Ureter (tissue), 1 donor: ENCODE measurements around the gene LRRC2. TPM values are rescaled to one million over a fixed set of nuclear protein-coding genes. Genes with fewer than 3 reads are reported as not detected.
"Not testable (repeated sequence)": the region's sequence is repeated elsewhere in the genome, so short reads cannot be mapped to it uniquely, and the experiment has no call there.

Source experiments
- DNase-seq: peaks from one replicate; pipeline ENCODE4 v3.0.0-alpha.2; 2020; ENCODE audit warnings: low spot score
- total RNA-seq: library from RNA; stranded (reverse); gene quantifications from one replicate; pipeline ENCODE4 v1.2.4, GENCODE V29; 2023
- donor health status: DM: yes; HTN: yes; CAD: no.

Gene LRRC2, protein sequence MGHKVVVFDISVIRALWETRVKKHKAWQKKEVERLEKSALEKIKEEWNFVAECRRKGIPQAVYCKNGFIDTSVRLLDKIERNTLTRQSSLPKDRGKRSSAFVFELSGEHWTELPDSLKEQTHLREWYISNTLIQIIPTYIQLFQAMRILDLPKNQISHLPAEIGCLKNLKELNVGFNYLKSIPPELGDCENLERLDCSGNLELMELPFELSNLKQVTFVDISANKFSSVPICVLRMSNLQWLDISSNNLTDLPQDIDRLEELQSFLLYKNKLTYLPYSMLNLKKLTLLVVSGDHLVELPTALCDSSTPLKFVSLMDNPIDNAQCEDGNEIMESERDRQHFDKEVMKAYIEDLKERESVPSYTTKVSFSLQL
- 0.81 TPM for total RNA-seq

DNA sequence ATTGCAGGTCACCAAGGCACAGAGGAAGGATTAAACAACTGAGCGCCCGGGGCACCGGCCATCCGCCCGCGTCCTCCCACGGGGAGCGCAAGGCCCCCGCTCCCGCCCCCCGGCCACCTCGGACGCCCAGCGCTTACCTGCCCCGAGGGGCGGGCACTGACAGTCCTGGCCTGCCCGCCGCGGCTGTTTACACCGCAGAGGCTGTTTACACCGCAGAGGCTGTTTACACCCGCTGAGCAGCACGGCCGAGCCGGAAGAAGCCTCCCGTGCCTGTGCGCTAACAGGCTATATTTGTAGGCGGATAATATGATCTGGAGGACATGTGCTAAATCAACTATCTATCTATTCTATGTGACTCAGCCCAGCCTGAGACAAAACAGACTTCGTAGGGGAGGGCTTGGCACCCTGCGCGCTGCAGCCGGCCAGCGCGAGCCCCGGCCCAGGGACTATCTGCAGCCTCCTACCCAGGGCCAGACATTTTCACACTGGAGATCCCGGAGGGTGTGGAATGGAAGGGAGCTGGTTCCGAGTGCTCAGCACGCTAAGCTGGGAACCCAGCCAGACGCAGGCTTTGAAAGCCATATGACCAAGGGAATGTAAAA, at the start of gene LRRC2:
TSS of gene LRRC2 (minus strand) at position 263 of the 602 bp plus-strand sequence. CDS start 14,711 bp downstream, outside the sequence.
- DNase-seq = no peak

DNA sequence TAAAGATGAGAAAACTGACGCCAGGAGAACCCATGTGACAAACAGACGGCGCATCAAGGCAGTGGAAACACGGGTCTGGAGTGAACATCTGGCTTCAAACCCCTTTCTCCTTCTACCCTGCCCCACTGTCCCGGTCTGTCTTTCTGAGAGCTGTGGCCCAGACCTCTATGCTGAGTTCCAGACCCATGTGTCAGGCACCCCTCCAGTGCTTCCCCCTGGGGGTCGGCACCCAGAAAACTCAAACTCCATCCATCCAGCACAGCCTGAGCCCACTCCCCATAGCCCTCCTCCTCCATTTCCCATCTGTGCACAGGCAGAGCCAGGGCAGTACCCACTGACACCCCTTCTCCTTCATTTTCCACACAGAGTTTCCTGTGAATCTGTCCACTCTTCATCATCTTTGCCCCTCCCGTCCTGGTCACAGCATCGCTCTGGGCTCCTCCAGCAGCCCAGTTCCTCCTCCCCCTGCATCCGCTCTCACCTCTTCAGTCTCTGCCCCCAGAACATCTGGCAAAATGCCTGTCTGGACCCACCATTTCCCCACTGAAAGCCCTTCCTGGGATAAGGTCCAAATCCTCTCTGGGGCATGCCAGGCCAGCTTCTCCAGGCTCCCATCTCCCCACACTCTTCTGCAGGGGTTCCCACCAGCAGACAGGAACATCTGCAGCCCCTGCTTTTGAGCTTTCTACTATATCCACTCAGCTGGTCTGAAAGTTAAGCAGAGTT, 49.1 kb upstream of the LRRC2 start:
- DNase-seq = no peak

DNA sequence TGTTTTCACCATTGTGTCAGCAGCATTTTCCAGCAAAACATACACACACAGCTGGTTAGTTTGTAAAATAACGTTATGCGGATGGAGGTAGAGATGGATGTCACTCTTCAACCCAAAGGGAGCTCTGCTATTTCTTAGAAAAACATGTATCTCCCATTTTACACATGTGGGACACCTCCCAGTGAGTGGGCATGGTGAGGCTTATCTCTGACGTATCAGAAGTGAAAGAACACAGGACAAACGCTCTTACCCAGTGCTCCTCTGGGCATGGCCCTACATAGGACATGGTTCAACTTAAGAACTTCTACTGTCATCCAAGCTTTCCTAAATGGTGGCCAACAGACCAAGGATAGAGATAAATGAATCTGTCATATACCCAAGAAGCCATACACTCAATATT, 48.3 kb upstream of the LRRC2 start:
- no peak for DNase-seq

DNA sequence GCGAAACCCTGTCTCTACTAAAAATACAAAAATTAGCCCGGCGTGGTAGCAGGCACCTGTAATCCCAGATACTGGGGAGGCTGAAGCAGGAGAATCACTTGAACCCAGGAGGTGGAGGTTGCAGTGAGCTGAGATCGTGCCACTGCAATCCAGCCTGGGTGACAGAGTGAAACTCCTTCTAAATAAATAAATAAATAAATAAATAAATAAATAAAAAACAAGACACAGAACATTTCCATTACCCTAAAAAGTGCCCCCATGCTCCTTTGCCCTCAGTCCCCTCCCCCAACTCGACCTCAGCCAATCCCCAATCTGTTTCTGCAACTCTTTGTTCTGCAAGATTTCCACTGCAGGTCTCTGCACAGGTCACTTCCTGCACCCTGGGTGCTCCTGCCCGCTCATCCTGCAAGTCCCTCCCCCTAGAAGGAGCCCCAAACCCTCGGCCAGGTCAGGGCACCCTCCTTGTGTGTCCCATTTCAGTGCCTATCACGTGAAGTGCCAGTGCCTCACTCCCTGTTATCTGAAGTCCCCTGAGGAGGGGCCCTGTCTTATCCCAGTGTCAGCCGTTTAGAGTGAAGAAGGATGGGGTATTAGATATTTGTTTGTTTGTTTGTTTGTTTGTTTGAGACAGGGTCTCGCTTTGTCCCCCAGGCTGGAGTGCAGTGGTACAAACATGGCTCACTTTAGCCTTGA, 47.4 kb upstream of the LRRC2 start:
- DNase-seq = no peak

DNA sequence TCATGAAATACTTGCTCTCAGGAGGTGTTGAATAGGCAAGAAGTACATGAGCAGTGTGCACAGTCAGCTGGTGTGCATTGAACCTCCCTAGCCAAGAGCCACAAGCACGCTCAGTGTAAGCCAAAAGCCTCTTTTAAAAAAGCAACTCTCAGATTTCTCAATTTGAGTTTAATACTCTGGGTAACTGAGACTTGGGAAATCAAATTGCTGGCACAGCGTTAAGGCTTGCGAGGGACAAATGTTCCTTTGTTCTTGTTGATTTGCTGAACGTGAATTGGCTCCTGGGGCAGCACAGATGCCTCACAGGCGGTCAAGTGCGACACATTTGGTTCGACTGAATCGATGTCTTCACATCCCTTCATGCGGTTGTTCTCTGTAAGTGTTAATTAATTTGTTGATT, 46.2 kb upstream of the LRRC2 start, which contains the start of gene FAM240A:
TSS of gene FAM240A (plus strand) at position 202 of the 400 bp plus-strand sequence. CDS start at position 361, 159 bp downstream.
- no peak for DNase-seq

DNA sequence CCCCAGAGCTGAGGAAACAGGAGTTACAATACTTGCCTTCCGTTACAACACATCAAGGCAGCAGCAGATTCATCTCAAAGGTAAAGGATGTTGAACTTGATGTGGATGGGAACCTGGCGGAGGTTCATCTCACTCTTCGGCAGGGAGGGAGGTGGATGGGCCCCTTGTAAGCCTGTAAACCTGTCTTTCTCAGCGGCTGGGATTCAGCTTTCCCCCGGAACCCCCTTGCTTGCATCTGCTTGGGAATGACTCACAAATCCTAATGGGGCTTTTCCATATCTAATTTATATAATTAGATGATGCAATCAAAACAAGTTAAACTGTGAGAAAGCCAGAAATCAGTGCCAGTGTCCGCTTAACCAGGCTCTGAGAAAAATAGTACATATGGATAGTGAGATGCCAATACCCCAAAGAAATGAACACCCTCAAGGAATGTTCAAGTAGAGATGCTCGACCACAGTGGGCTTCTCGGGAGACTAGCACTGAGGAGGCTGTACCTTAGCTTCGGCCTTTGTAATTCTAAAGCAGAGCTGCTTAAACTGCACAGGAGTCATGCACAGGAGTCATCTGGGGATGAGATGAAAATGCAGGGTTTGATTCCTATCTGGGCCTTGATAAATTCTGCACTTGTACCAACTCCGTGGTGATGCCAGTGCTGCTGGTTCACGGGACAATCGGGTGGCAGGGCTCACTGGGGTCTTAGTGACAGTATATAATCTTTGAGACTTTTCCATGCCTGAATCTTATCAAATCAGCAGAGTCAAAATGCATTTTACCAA, 44.0 kb upstream of the LRRC2 start:
- no peak for DNase-seq

DNA sequence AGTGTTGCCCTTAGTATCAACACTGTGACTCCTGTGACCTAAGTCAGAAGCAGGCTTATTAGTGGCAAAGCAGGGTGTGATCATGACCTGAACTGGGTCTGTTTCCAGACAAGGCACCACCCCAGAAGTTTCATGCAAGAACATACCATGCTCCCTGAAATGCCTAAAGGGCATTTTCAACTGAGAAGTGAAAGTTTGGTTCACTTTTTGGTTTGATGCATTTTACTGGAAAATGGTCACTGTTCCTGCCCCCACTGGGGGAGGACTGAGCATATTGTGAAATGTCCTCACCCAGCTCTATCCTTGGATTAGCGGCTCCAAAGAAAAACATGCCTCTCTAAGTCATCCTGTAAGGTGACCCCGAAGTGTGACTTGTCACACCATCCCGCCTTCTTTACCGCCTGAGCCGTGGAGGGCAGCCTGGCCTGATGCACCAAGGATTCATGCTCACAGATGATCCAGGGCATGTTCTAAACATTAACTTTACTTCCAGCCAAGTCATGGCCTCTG, 43.2 kb upstream of the LRRC2 start:
- DNase-seq = no peak

DNA sequence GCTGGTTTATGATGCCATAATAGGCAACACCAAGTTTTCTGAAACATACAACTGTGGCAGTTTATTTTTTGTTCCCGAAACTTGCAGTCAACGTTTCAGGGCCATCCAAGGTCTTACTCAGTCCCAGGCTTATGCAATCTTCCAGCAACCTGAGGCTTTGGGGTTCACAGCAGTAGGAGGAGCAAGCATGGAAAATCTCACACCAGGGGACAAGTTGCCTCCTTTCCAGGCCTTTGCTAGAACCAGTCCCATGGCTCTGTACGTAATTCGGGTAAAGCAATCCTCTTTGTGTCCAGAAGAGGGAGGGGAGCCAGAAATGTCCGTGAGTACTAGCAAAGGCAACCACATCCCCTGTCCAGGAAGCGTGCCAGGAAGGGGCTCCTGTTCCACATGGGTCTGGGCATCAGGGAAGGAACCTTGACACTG, 41.5 kb upstream of the LRRC2 start:
- DNase-seq = no peak

DNA sequence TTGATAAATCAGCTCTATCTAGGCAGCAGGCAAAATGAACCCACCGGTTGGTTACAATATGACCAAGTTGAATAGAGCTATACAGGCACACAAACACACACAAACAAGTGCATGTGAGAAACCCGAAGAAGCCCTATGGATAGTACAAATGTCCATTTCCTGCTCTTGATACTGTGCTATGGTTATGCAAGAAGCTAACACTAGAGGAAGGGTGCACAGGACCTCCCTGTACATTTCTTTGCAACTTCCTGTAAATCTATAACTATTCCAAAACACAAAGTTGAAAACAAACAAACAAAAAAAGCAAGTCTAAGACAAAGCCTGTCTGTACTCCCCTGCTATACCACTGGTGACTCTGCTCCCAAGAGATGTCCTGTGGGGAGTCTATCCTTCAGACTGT, 38.0 kb upstream of the LRRC2 start:
- no peak for DNase-seq

DNA sequence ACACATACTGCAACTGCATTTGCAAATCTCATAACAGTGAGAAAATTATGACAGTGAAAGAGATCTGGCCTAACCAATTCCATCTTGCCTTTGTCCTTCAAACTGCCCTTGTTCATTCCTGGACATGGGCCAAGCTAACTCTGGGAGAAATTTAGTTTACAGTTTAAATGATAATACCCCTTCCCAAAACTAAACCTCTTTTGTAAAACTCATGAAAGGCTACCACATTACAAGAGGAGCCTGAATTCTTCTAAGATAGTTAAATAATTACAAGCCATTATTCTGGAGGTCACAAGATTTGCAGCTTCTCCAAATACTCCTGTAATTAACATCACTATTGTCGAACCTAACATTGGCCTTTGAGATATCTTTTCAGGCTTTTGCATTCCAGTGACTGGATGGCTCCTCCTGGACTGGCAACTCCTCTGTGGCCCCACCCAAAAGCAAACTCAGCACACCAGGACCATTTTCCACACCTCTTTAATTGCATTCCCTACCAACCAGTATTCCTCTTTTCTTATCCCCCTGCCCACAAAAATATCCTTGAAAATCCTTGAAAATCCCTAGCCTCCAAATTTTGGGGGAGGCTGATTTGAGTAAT, 37.4 kb upstream of the LRRC2 start:
- DNase-seq = no peak

DNA sequence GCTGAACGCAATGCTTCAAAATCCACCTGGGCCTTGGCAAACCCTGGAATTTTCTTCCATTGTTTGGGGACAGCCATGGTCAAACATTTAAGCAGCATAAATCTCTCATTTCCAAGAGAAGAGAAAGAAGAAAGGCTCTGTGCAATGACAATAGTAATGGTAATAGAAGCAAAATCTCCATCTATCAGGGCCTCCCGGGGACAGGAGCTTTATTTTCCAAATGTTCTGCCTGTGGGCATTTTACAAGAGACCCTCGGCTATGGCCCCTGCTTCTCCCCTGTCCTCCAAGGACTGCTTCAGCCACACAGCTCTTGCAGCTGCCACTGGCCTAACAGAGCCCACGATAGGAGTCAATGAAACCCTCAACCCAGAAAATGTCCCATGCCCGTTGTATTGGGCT, 33.5 kb upstream of the LRRC2 start:
- no peak for DNase-seq

DNA sequence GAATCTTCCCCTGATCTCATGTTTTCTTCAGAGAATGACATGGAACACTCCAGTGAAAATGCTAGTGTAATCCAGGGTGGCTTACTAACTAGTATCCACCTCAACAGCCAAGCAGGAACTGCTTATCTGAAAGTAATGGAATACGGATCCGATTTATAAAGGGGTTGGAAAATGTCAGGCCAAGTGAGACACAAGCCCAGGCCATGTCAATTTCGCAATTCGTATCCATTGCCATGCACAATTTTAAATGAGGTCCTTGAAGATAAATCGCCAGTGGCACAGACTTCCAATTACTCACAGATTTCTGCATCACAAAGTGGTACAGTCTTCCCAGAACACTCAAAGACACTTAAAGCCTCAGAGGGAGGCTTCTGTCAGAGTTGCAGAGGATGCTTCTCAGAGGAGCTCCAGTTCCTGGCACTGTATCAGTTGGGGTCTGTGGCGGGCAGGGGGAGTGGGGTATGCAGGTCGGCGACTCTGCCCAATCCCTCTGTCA, 29.8 kb upstream of the LRRC2 start:
- no peak for DNase-seq

DNA sequence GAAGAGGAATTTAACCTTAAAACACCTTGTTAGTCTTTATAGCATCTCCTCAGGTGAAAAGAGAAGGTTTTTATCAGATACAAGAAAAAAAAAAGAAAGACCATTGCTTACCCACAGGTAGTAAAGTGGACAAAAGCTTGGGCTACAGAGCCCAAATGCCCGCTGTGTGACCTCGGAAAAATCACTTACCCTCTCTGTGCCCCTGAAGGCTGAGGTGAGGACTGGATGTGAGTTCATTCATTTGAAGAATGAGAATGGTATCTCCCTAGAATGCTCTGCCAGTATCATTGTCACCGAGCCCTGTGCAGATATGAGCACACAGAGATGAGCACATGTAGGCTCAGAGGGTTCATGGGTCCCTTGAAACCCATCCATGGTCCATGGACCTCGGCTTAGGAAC, 28.6 kb upstream of the LRRC2 start:
- DNase-seq = no peak

DNA sequence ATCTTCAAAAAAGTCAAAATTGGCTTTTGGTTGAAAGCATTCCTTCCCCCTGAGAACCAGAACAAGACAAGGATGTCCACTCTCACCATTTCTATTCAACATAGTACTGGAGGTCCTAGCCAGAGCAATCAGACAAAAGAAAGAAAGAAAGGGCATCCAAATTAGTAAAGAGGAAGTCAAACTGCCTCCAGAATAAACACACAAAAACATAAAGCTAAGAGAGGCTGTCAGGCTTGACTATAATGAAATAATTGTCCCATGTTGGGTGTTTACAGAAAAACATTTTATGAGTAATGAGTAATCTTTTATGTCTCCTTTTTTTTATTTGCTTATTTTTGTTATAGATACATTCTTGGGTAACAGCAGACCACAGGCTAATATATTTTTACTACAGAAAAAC, 27.9 kb upstream of the LRRC2 start:
- DNase-seq = no peak

DNA sequence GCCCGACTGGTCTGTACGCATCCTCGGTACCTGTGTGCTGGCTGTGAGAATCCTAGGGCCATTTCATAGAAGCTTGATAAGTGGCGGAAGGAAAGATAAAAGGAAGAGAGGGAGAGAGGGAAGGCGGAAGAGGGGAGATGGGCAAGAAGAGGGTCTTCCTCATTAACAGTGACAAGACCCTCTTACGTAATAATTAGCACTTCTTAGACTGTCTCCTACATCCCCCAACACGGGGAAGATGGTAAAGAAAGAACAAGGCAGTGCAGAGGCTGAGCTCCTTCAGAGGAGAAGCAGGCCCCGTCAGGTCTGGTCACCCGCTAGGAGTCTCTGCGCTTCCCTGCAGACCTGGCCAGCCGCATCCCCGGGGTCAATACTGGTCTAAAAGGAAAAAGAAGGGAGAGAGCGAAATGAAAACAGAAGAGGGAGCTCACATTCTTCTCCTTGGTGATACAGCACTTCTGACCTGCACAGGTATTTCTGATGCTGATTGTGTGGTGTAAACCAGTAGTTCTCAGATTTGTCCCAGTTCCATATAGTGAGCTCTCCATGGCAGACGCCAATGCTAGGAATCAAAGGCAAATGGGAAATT, 27.3 kb upstream of the LRRC2 start:
- no peak for DNase-seq

DNA sequence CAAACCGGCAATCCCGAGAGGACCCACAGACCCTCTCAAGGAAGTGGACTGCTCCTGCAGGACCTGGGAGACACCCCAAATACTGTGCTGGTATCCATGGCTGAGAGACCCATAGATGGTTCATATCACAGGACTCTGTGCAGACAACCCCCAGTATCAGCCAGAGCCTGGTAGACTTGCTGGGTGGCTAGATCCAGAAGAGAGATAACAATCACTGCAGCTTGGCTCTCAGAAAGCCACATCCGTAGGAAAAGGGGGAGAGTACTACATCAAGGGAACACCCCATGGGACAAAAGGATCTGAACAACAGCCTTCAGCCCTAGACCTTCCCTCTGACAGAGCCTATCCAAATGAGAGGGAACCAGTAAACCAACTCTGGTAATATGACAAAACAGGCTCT, 21.2 kb upstream of the LRRC2 start:
- DNase-seq = not testable (repeated sequence)

DNA sequence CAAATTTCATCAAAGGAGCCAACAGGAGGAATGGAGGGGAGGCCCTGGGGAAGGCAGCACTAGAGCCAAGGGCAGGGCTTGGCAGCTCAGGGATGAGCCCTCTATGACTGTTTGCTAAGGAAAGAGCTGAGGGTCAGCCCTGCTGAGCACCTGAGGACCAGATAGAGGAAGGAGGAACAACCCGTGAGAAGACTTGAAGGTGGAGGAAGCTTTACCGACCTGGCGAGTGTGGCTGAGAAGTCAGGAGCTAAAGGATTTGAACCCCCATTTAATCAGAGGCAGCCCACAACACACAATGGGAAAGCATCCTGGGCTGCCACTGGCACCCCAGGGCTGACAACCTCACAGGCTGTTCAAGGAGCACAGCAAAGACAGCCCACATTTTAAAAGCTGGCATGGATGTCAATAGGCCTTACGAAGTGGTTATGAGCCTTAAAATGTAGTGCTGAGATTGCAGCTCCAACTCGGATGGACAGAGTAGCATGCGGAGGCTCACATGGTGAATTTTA, 20.7 kb upstream of the LRRC2 start:
- no peak for DNase-seq

DNA sequence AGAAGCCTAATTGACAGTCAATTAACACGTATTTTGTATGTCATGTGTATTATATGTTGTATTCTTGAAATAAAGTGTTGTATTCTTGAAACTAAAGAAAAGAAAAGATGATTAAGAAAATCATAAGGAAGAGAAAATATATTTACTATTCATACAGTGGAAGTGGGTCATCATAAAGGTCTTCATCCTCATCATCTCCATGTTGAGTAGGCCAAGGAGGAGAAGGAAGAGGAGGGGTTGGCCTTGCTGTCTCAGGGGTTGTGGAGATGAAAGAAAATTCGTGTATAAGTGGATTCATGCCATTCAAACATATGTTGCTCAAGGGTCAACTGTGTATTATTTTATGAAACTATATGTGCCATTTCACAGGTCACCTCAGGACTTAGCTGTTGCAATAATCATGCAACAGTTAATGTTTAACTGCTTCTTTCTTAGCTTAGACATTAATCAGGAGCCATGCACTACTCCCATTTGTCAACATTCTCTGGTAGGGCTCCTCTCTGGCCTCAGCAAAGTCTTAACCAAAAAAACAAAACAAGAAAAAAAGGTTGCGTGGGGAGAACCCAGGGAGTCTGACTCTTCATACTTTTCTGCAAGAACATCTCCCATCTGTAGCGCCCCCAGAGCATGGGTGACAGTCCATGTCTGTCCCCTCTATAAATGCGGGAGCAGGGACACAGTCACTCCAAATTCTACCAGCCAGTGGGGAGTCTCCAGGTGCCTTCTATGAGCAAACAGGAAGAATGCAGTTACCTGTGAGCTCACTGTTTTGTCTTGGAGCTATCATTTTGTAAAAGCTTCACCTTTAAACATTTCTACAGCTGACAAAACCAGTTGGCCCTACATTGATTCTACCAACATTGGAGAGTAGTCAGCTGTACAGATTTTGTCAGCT, 19.9 kb upstream of the LRRC2 start:
- DNase-seq = no peak
